B cell (primary cell): ENCODE results near the gene THAP5. TPM values are rescaled to one million over a fixed set of nuclear protein-coding genes. Genes with fewer than 3 reads are reported as not detected.

Experiments
- ATAC-seq: fragments of 200-7000 bp; cut with Tn5 transposase; one replicate; pipeline ENCODE4 v1.10.0; 2021; ENCODE audit warnings: low read depth, mild to moderate bottlenecking, moderate number of reproducible peaks, moderate library complexity
- CTCF ChIA-PET: fragments of 350-600 bp; sonication (Branson Sonifier 250); formaldehyde crosslinking; loops from one replicate; lab custom pipeline; 2021; ENCODE audit warnings: antibody characterized with exemption, inconsistent platforms; lab: Charles Lee
- POLR2A ChIA-PET: fragments of 350-600 bp; sonication (Branson Sonifier 250); formaldehyde crosslinking; loops from one replicate; lab custom pipeline; 2021; ENCODE audit warnings: antibody characterized with exemption; lab: Charles Lee
- DNase-seq: peaks from one replicate; pipeline ENCODE4 v3.0.0; 2013
- H2AFZ ChIP-seq: 2 replicates; pipeline ENCODE4 v1.6.1; 2012; ENCODE audit warnings: mild to moderate bottlenecking, low read depth, low read length; ENCODE audit not compliant: insufficient read depth, poor library complexity, severe bottlenecking
- H3K27ac ChIP-seq, 2 donors: 1 replicate in 1 of 2; 2 replicates in 1 of 2; pipeline ENCODE4 v1.5.1; 2012 to 2013; ENCODE audit warnings: low read length in 2 of 2, mild to moderate bottlenecking in 2 of 2, moderate library complexity in 1 of 2
- H3K27me3 ChIP-seq, 4 experiments: fragments of 200-600 bp in 1 of 4; sonication (generic) in 1 of 4; replicated peaks in 1 of 4; 1 replicate in 2 of 4; 2 replicates in 2 of 4; pipeline versions ENCODE4 v1.6.1 to v1.7.0; 2013 to 2016; ENCODE audit warnings: low read length in 3 of 4, mild to moderate bottlenecking in 2 of 4, mixed read lengths in 1 of 4, moderate library complexity in 1 of 4; ENCODE audit not compliant: insufficient read depth in 4 of 4, control insufficient read depth in 3 of 4; ENCODE audit errors: control extremely low read depth in 1 of 4
- H3K36me3 ChIP-seq, 2 experiments: replicated peaks in 1 of 2; 1 replicate in 1 of 2; 2 replicates in 1 of 2; pipeline versions ENCODE4 v1.6.1 to v1.7.1; 2013; ENCODE audit warnings: low read length in 1 of 2; ENCODE audit not compliant: insufficient read depth in 2 of 2, control insufficient read depth in 1 of 2; ENCODE audit errors: control extremely low read depth in 1 of 2, extremely low read depth in 1 of 2
- H3K4me1 ChIP-seq, 2 donors: fragments of 200-600 bp in 1 of 2; sonication (generic) in 1 of 2; 1 replicate in 1 of 2; 2 replicates in 1 of 2; pipeline versions ENCODE4 v1.5.1 to v1.6.1; 2013 to 2017; ENCODE audit warnings: low read length in 2 of 2; ENCODE audit not compliant: control insufficient read depth in 2 of 2, insufficient read depth in 2 of 2
- H3K4me2 ChIP-seq: replicated peaks from 2 replicates; pipeline ENCODE3; 2012; ENCODE audit warnings: mild to moderate bottlenecking, low read depth, low read length; ENCODE audit not compliant: poor library complexity, severe bottlenecking
- H3K4me3 ChIP-seq, 5 experiments: fragments of 200-600 bp in 1 of 5; sonication (generic) in 1 of 5; 1 replicate in 3 of 5; 2 replicates in 2 of 5; pipeline versions ENCODE4 v1.5.1 to v1.7.0; 2011 to 2016; ENCODE audit warnings: low read length in 4 of 5, mild to moderate bottlenecking in 4 of 5, low read depth in 2 of 5, control low read depth in 1 of 5, moderate library complexity in 1 of 5; ENCODE audit not compliant: insufficient read depth in 1 of 5; ENCODE audit errors: control extremely low read depth in 1 of 5, extremely low read depth in 1 of 5
- H3K79me2 ChIP-seq: fragments of 200-600 bp; sonication (generic); one replicate; pipeline ENCODE4 v1.6.0; 2016; ENCODE audit warnings: low read length; ENCODE audit not compliant: control insufficient read depth, insufficient read depth
- H3K9ac ChIP-seq: fragments of 200-600 bp; sonication (generic); 2 replicates; pipeline ENCODE4 v1.6.1; 2017; ENCODE audit warnings: mild to moderate bottlenecking, low read length, moderate library complexity
- H3K9me3 ChIP-seq, 3 donors: one replicate each; pipeline versions ENCODE4 v1.6.1 to v1.7.1; 2013; ENCODE audit warnings: low read length in 2 of 3; ENCODE audit not compliant: control insufficient read depth in 2 of 3, insufficient read depth in 1 of 3; ENCODE audit errors: control extremely low read depth in 1 of 3
- H4K20me1 ChIP-seq: 2 replicates; pipeline ENCODE4 v1.6.0; 2012; ENCODE audit warnings: mild to moderate bottlenecking, low read length; ENCODE audit not compliant: insufficient read depth, control insufficient read depth, poor library complexity, severe bottlenecking
- H3K27ac Mint-ChIP-seq: one replicate; pipeline ENCODE4 v1.8.0; 2021; ENCODE audit warnings: mixed read lengths
- H3K27me3 Mint-ChIP-seq: one replicate; pipeline ENCODE4 v1.8.0; 2021; ENCODE audit warnings: mixed read lengths
- H3K4me1 Mint-ChIP-seq: one replicate; pipeline ENCODE4 v1.8.0; 2021; ENCODE audit warnings: mixed read lengths
- H3K4me3 Mint-ChIP-seq: one replicate; pipeline ENCODE4 v1.8.0; 2021; ENCODE audit warnings: mixed read lengths
- H3K9me3 Mint-ChIP-seq: one replicate; pipeline ENCODE4 v1.8.0; 2022; ENCODE audit warnings: mixed read lengths; ENCODE audit not compliant: insufficient read depth
- CTCF ChIP-seq: fragments of 200-600 bp; IDR thresholded peaks from one replicate; pipeline ENCODE4 v1.8.0; 2022; ENCODE audit warnings: antibody characterized with exemption, mild to moderate bottlenecking
- EZH2 ChIP-seq: IDR thresholded peaks from 2 replicates; pipeline ENCODE4 v1.6.1; 2012; ENCODE audit warnings: borderline replicate concordance, low read depth, mild to moderate bottlenecking, moderate library complexity, low read length; ENCODE audit not compliant: insufficient read depth, poor library complexity, severe bottlenecking
- WGBS: methylation state at CpG from one replicate; pipeline ENCODE4 v1.1.5; 2013; ENCODE audit warnings: missing lambda C conversion rate; ENCODE audit not compliant: insufficient coverage; 5-methylcytosine and 5-hydroxymethylcytosine counted together
- intact Hi-C: fragments of 100-400 bp; cut with micrococcal nuclease; formaldehyde crosslinking; loops from one replicate; pipeline ENCODE4 v1.10.0; 2022
- polyA minus RNA-seq: library from RNA; depleted of rRNA, polyadenylated mRNA; stranded (reverse); fragments of >200 nt; gene quantifications from 2 replicates; pipeline ENCODE4 v1.2.3, GENCODE V29; 2012
- polyA plus RNA-seq: library from polyadenylated mRNA; depleted of rRNA; stranded (reverse); fragments of >200 nt; gene quantifications from 2 replicates; pipeline ENCODE4 v1.2.3, GENCODE V29; 2012
- total RNA-seq, 2 donors: library from RNA; stranded (reverse); fragments of 120-200 nt in 1 of 2; gene quantifications; 1 replicate in 1 of 2; 2 replicates in 1 of 2; pipeline versions ENCODE4 v1.2.3 to v1.2.4, GENCODE V29; 2013 to 2022

Gene THAP5
- total RNA-seq = 48.8 and 49.0 TPM in 2 replicates
- total RNA-seq (2013) = 66.9 TPM
- polyA plus RNA-seq = 7.6 and 9.3 TPM in 2 replicates
- polyA minus RNA-seq = 21.0 and 25.4 TPM in 2 replicates

DNA sequence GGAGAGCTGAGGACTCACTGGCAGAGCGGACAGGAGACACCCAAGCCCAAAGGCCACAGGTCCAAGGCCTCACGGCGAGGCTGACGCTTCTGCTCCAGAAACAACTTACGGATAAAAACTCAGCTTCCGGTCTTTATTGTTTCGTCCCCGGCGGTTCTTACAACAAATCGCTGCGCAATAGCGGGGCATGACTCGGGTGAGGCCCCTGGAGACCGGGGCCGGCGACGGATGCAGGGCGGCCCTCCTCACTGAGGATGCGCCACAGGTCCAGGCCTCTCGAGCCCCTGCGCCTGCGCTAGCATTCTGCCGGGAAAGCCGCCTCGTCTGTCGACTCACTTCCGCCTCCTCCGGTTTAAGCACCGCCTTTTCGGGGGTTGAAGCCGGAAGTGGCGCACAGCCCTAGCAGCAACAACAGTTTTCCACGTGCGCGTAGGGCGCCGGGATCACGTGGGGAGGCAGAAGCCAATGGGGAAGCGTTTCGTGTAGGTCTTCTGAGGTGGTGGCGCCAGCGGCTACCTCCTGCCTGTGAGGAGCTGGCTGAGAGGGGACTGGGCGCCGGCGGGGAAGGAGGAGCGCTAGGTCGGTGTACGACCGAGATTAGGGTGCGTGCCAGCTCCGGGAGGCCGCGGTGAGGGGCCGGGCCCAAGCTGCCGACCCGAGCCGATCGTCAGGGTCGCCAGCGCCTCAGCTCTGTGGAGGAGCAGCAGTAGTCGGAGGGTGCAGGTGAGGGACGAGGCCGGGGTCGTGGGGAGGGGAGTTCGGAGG, at the start of gene THAP5, which contains the start of gene DNAJB9:
Gene THAP5 (minus strand): TSS at position 326 of the 765 bp plus-strand sequence. CDS start 137 bp downstream, at position 189.
Gene DNAJB9 (plus strand): TSS at position 494 of the 765 bp plus-strand sequence. CDS start 1,853 bp downstream, outside the sequence.
- Histone ChIP-seq H3K4me1 (peaks cover 16 to 39% of the 10 kb centered on the region in 2 donors), H3K79me2 (peaks cover 81% of the 10 kb centered on the region), H2AFZ (peak within 1 kb of the TSS; percentile 81), H3K27me3 (no peaks in the 10 kb centered on the region), H3K27ac (peak within 1 kb of the TSS; percentile 99 to 100), H4K20me1 (peaks cover 7% of the 10 kb centered on the region), H3K36me3 (peaks cover 7 to 21% of the 10 kb centered on the region in 2 experiments), H3K4me3 (peak within 1 kb of the TSS; percentile 79 to 92 (median 89)), H3K9ac (peak within 1 kb of the TSS; percentile 95), H3K9me3 (no peaks in the 10 kb centered on the region), H3K4me2 (peak within 1 kb of the TSS; percentile 78)
- peak within 1 kb of the TSS; percentile 98 for H3K27ac Mint-ChIP-seq
- TF ChIP-seq CTCF = no peak
- TF ChIP-seq EZH2 = no peak
- peak within 1 kb of the TSS; percentile 96 for H3K4me3 Mint-ChIP-seq
- H3K27me3 Mint-ChIP-seq = no peaks in the 10 kb centered on the region
- ChIA-PET CTCF (interaction anchor here (0.7 to 2.7 kb wide), 7 partner anchors 9 to 115 kb away, joined by 3 to 17 read pairs (median 6); partner anchors contain the start of gene PNPLA8), POLR2A (interaction anchor here (0.6 to 3.0 kb wide), 11 partner anchors 8 to 101 kb away, joined by 3 to 58 read pairs (median 4); partner anchors contain the start of gene PNPLA8)
- H3K9me3 Mint-ChIP-seq = no peaks in the 10 kb centered on the region
- H3K4me1 Mint-ChIP-seq = peaks cover 51% of the 10 kb centered on the region
- ATAC-seq = peak; percentile 87
- peak; percentile 100 for DNase-seq
- intact Hi-C loops = loop anchor here (1.0 to 10.0 kb wide), 8 partner anchors 17 to 1007 kb away; partner anchors contain the start of genes COG5, DLD, DUS4L and PNPLA8
- 0% methylated on average over 65 of the region's 65 CpGs for whole genome bisulfite sequencing
